HPDE6-E6E7 (cell line): ENCODE measurements around the gene NDOR1.

Source experiments
- DNase-seq: peaks from one replicate; pipeline ENCODE4 v3.0.0; 2011; ENCODE audit warnings: missing footprints; ENCODE audit errors: extremely low spot score

Gene NDOR1

GRCh38 chr9:137220317-137221094 is 15.0 kb downstream of the NDOR1 start:
- no peak for DNase-seq

GRCh38 chr9:137221095-137221505 is 15.6 kb downstream of the NDOR1 start:
- no peak for DNase-seq

GRCh38 chr9:137221506-137222111 is 16.1 kb downstream of the NDOR1 start:
- DNase-seq: no peak

GRCh38 chr9:137222190-137223077 is 16.9 kb downstream of the NDOR1 start, which contains the start of gene RNF208:
RNF208 (minus strand) TSS chr9:137222240; CDS start chr9:137221212, 1,028 bp downstream.
- no peak for DNase-seq

- DNase-seq: peak; percentile 86
Measured at GRCh38 chr9:137223078-137223970, 17.8 kb downstream of the NDOR1 start.

- DNase-seq: peak; percentile 31
Measured at GRCh38 chr9:137224830-137225694, 19.6 kb downstream of the NDOR1 start, which contains the start of gene CYSRT1. CYSRT1 (plus strand) TSS chr9:137225174; CDS start chr9:137225622, 448 bp downstream.

- DNase-seq: no peak
Measured at GRCh38 chr9:137225699-137226331, 20.3 kb downstream of the NDOR1 start.

- peak; percentile 72 for DNase-seq
Measured at GRCh38 chr9:137226338-137227053, 21.0 kb downstream of the NDOR1 start.

GRCh38 chr9:137227054-137227852 is 21.8 kb downstream of the NDOR1 start, which contains the start of gene RNF224:
RNF224 (plus strand) TSS chr9:137227502; CDS start chr9:137228336, 834 bp downstream.
- peak; percentile 87 for DNase-seq

GRCh38 chr9:137227853-137228505 is 22.5 kb downstream of the NDOR1 start:
- no peak for DNase-seq

- DNase-seq: no peak
Measured at GRCh38 chr9:137228506-137228967, 23.0 kb downstream of the NDOR1 start.

- DNase-seq: no peak
Measured at GRCh38 chr9:137228968-137229896, 23.7 kb downstream of the NDOR1 start.

GRCh38 chr9:137229903-137230704 is 24.6 kb downstream of the NDOR1 start:
- DNase-seq: no peak

- DNase-seq: no peak
Measured at GRCh38 chr9:137230705-137231371, 25.3 kb downstream of the NDOR1 start, which contains the start of gene SLC34A3. SLC34A3 (plus strand) TSS chr9:137230901; CDS start chr9:137231703, 802 bp downstream.
